Endothelial cell of hepatic sinusoid (primary cell): ENCODE data around the gene SON.
"Not testable (repeated sequence)": the region's sequence is repeated elsewhere in the genome, so short reads cannot be mapped to it uniquely, and the experiment has no call there.

ENCODE experiments used
- in situ Hi-C: cut with HindIII; loops from 2 replicates; pipeline ENCODE4 v1.10.0; 2017; ENCODE audit warnings: low sequenced_read_pairs

SON gene

DNA sequence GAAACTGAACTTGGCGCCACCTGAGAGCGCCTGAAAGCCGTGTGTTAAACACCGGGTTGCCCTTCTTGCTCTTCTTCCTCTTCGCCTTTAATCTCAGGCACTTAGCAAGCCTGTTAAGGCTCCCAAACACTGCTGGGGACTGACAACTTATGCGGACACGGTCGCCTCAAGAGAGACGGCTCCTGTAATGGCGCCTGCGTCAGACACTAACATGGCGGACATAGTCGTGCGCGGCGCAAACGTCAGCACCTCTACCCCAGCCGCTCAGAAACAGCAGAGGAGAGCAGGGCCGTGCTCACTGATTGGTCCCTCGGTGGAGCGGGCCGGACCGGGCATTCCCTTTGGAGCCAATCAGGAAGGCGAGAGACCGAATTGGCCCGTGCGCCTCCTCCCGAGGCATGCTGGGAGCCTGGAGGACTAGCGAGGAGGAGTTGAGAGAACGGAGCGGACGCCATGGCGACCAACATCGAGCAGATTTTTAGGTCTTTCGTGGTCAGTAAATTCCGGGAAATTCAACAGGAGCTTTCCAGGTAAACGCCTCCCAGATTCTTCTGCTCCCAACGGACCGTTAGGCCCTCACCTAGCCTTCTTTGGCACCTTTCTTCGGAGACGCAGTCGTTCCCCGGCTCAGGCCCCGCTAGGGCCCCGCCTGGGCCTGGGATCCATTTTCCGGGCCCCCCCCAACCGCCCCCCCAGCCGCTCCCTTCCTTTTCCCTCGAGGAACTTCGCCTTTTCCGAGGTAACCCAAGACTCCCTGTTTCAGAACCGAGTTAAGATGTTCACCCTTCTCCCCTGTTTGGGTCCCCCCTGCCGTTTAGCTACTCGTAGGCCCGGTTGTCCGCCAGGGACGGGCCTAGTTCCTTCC, at the start of gene SON:
Gene SON (plus strand): TSS at position 399 of the 865 bp plus-strand sequence. CDS start 55 bp downstream, at position 454.
- in situ Hi-C loops, result no loop called here

DNA sequence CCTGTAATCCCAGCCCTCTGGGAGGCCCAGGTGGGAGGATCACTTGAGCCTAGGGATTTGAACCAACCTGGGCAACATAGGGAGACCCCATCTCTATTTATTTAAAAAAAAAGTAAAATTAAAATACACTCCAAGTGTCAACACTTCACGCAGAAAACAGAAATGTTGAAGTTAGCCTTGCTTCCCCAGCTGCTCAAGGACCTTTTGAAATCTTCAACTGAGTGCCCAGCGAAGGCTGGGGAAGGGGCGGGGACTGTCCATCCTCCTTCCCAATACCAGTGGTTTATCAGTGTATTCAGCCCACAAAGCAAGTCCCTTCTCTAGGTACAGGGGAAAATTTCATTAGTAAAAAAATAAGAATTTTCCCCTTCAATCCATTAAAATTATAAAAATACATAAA, 49.1 kb upstream of the SON start:
- in situ Hi-C loops, result no loop called here

DNA sequence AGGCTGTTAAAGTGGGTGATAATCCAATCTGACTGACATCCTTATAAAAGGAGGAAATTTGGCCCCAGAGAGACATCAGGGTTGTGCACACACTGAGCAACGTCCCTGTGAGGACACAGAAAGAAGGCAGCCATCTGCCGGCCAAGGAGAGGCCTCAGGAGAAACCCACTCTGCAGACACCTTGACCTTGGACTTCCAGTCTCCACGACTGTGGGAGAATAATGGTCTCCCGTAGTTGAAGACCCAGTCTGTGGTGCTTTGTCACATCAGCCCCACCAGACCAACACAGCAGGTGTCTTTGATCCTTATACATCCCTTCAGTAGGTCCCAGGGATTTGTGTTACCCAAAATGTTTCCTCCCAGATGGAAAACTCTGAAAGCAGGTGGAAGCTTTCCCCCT, 47.1 kb upstream of the SON start:
- in situ Hi-C loops, result no loop called here

DNA sequence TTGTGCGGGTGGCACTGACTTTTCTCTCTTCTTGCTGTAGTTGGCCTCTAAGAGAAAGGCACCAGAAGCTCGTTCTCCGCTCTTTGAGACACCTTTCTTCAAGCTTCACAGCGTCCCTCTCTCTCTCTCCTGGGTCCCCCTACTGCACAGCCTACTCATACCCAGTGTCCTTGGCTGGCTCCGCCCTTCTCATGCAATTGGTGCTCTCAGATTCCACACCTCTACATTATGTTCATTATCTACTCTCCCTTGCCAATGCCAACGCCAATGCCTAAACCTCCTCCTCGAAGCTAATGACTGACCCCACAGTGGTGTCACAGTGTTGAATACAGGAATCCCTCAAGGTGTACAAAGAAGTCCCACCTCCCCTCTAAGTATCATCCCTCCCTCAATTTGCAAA, 46.5 kb upstream of the SON start:
- in situ Hi-C loops, result no loop called here

- in situ Hi-C loops, result no loop called here
These were observed 37.0 kb upstream of the SON start for GRCh38 chr21:33505833-33506232.

GRCh38 chr21:33507003-33507402, 35.8 kb upstream of the SON start:
- in situ Hi-C loops, result not testable (repeated sequence)

- in situ Hi-C loops, result no loop called here
These were observed 32.0 kb upstream of the SON start for GRCh38 chr21:33510826-33511225.

DNA sequence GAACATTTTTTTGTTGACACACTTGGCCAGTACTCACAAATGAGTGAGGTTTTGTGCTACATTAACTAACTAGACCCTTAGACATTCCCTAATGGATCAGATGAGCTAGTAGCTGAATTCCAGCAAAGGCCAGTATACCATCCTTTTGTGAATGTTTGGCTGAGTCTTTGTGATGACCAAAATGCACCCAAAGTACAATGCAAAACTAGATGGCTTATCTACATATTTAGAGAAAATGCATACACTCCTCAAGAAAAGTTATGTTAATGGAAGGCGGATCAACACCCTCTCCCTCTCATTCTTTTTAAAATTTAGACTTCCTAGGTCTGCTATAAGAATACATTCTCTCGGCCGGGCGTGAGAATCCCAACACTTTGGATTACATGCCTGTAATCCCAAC, 31.2 kb upstream of the SON start:
- in situ Hi-C loops, result no loop called here

GRCh38 chr21:33512481-33512880, 30.4 kb upstream of the SON start:
- in situ Hi-C loops, result no loop called here

GRCh38 chr21:33514229-33514628, 28.6 kb upstream of the SON start:
- in situ Hi-C loops, result no loop called here

GRCh38 chr21:33518899-33519298, 23.9 kb upstream of the SON start:
- in situ Hi-C loops, result no loop called here

GRCh38 chr21:33522297-33522952, 20.4 kb upstream of the SON start:
- in situ Hi-C loops, result no loop called here

DNA sequence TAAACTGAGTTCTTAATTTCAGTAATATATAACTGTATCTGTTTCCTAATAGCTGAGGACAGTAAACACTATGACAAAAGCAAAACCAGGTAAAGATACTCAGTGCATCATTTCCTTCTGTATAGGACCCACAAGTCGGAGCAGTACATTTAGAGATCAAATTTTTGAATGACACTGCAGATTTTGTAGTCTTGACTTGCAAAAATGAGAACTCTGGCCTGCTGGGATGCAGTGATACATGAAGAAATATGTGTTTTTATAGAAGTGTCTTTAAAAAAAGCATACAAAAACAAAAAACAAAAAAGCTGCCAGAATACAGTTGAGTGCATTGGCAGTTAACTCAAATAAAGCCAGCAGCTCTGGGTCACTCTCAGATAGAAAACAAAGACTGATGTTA, 19.9 kb upstream of the SON start:
- in situ Hi-C loops, result no loop called here

- in situ Hi-C loops, result no loop called here
These were observed 11.8 kb upstream of the SON start for GRCh38 chr21:33531007-33531406.

- in situ Hi-C loops, result loop anchor here (5.0 kb wide), 1 partner anchor 45 kb away; no protein-coding TSS in a partner anchor
These were observed 5.6 kb upstream of the SON start for GRCh38 chr21:33537212-33537611.

- in situ Hi-C loops, result loop anchor here (5.0 kb wide), 1 partner anchor 43 kb away; no protein-coding TSS in a partner anchor
These were observed 3.2 kb upstream of the SON start for GRCh38 chr21:33539616-33540015.

DNA sequence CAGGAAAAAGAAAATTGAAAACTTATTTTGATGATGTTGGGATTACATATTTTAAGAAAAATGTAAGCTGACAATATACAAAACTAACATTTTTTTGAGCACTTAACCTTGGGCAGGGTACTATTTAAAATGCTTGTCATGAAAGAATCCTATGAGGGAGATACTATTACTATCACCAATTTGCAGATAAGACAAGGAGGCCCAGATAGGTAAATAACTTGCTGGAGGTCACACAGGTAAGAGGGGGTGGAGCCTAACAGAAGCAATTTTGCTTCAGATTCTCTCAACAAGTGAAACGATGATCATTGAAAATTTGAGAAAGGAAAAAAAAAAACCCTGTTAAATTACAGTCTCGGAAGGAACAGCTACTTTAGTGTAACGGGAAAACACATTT, 2.1 kb upstream of the SON start:
- in situ Hi-C loops, result no loop called here

- in situ Hi-C loops, result no loop called here
These were observed 1.6 kb upstream of the SON start for GRCh38 chr21:33541105-33541711.

DNA sequence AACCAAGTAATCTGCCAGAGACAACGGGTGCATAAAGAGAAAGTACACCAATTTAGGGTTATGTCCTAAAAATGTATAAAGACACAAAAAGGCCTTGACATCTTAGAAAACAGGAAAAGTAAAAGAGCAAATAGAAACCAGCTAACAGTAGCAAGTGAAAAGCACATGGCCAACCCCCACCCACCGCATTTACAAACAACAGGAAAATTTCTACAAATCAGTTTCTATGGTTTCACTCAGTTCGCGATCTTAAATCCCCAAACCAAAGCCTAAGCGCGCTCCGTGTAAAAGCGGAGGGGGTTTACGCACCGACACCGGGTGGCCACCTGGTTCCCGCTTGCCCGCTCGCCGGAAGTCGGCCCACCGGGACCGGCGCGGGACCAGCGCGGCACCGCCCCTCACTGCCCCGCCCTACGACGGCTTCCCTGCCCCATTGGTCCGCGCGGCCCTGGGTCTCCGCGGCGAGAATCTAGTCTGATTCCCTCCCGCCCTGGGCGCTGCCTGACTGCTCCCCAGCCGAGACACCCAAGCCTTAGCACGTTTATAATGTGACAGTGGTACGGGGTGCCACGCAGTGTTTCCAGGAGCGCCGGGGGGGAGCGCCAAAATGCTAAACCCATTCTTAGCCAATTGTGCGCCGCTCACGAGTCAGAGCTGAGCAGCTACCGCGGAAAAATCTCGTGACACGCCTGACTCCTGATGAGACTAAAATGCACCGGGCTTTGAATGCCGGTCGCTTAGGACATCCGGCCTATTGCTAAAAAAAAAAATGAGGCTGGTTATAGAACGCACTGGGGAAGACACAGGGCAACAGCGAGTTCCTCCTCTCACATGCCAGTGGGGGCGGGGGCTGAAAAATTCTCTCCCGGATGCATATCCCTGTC, 840 bp upstream of the SON start, which contains the start of gene GART:
Gene GART (minus strand): TSS at position 362 of the 884 bp plus-strand sequence. CDS start 2,802 bp downstream, outside the sequence.
- in situ Hi-C loops, result no loop called here

GRCh38 chr21:33543505-33544129, 779 bp downstream of the SON start:
- in situ Hi-C loops, result no loop called here
